ENCODE measurements around the gene ATF1.
"Not testable (repeated sequence)": the region's sequence is repeated elsewhere in the genome, so short reads cannot be mapped to it uniquely, and the experiment has no call there.

ATF1 gene

DNA sequence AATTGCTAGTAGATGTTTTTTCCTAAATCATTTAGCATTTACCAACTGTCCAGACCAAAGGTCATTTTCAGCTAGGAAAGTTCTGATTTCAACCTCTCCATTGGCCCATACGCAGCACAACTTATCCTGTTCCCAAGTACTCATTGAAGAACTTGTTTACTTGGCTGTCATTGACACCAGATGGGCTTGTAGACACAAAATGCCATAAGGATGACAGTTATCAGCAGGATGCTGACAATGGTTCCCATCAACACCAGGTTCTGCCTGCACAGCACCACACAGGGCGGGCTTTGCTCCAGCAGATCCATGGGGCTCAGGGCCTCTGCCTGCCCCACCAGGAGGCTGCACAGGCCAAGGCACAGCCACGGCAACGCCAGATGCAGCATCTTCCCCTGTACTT lies 42.3 kb downstream of the ATF1 start:
- no peak for DNase-seq

DNA sequence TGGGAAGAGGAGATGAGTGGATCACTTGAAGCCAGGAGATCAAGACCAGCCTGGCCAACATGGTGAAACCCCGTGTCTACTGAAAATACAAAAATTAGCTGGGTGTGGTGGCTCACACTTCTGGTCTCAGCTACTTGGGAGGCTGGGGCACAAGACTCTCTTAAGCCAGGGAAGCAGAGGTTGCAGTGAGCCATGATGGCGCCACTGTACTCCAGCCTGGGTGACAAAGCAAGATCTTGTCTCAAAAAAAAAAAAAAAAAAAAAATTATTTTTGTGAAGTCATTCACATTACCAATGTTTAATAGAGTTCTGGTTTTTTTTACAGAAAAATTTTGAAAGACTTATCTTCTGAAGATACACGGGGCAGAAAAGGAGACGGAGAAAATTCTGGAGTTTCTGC lies 45.2 kb downstream of the ATF1 start:
- DNase-seq, result not testable (repeated sequence)

DNA sequence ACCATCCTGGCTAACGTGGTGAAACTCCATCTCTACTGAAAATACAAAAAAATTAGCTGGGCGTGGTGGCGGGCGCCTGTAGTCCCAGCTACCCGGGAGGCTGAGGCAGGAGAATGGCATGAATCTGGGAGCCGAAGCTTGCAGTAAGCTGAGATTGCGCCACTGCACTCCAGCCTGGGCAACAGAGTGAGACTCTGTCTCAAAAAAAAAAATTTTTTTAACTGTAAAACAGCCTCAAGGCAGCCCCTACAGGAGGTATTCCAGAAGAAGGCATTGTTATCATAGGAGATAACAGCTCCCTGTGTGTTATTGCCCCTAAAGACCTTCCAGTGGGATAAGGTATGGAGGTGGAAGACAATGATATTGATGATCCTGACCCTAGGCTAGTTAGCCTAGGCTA lies 51.0 kb downstream of the ATF1 start:
- not testable (repeated sequence) for DNase-seq

GRCh38 chr12:50820177-50820576 lies 56.3 kb downstream of the ATF1 start:
- DNase-seq, result no peak

DNA sequence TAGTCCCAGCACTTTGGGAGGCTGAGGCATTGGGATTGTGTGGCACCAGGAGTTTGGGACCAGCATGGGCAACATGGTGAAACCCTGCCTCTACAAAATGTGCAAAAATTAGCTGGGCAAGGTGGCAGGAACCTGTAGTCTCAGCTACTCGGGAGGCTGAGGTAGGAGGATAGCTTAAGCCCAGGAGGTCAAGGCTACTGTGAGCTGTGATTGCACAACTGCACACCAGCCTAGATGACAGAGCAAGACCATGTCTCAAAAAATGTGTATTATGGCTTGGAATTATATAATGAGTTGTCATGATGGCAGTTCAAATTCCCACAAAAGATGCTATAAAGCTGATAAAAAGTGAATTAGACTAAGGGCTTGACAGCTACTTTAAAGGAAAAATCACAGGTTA lies 58.2 kb downstream of the ATF1 start:
- no peak for DNase-seq

DNA sequence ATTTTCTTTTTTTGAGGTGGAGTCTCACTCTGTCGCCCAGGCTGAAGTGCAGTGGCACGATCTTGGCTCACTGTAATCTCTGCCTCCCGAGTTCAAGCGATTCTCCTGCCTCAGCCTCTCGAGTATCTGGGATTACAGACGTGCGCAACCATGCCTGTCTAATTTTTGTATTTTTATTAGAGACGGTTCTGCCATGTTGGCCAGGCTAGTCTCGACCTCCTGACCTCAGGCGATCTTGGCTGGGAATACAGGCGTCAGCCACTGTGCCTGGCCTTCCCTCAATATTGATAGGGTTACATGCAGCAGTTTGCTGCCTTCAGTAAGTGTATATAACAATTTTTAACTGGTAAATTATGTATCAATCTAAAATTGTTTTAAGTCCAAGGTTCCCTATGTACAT lies 59.8 kb downstream of the ATF1 start:
- DNase-seq, result not testable (repeated sequence)

GRCh38 chr12:50824914-50825313 lies 61.0 kb downstream of the ATF1 start:
- no peak for DNase-seq

DNA sequence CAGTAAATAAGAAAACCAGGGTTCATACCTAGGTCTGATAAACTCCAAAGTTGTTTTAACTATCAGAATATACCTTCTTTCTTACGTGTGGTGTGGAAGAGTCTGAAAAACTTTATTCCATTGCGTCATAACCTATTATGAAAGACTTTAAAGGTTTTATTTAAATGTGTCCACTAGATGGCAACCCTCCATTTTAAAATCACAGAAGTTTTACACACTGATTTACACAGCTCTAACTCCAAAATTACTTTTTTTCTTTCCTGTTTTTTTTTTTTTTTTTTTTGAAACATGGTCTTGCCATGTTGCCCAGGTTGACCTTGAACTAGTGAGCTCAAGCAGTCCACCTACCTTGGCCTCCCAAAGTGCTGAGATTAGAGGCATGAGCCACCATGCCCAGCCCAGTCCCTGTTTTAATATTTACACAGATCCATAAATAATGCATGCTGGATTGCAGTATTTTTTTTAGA lies 61.5 kb downstream of the ATF1 start:
- no peak for DNase-seq

DNA sequence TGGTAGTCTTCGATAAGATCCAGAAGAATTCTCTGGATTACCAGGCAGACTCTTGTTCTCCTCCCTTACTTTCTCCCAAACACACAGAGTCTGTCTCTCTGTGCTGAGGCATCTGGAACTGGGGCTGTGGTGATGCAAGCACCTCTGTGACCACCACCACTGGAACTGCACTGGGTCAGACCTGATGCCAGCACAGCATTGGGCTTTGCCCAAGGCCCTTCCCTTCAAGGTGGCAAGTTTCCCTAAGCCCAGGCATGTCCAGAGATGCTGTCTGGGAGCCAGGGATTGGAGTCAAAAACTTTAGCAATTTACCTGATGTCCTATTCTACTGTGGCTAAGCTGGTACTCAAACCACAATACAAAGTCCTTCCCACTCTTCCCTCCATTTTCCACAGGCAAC lies 64.2 kb downstream of the ATF1 start:
- DNase-seq, result no peak

DNA sequence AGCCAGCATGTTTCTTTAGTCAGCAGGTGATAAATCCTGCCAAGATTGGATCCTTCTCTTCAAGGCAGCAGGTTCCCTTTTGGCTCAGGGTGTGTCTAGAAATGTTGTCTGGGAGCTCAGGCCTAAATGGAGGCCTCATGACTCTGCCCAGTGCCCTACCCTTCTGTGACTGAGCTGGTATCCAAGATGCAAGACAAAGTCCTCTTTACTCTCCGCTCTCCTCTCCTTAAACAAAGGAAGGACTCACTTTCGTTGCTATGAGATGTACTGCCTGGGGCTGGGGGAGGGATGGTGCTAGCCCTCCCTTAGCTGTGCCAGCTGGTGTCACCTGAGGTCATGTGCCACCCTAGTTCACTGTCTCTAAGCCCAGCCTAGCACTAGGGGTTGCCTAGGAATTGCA lies 65.0 kb downstream of the ATF1 start:
- no peak for DNase-seq

GRCh38 chr12:50833801-50834200 lies 69.9 kb downstream of the ATF1 start:
- not testable (repeated sequence) for DNase-seq

DNA sequence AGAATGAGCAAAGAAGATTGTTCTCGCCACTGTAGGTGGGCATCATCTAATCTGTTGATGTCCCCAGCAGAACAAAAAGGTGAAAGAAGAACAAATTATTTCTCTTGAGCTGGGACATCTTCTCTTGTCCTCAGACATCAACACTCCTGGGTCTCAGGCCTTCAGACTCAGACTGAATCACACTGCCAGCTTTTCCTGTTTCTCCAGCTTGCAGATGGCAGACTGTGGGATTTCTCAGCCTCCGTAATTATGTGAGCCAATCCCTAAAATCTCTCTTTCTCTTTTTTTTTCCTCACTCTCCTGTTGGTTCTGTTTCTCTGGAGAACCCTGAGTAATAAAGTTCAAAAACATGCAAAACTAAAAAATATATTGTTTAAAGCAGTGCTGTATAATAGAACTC lies 75.1 kb downstream of the ATF1 start:
- DNase-seq, result no peak

DNA sequence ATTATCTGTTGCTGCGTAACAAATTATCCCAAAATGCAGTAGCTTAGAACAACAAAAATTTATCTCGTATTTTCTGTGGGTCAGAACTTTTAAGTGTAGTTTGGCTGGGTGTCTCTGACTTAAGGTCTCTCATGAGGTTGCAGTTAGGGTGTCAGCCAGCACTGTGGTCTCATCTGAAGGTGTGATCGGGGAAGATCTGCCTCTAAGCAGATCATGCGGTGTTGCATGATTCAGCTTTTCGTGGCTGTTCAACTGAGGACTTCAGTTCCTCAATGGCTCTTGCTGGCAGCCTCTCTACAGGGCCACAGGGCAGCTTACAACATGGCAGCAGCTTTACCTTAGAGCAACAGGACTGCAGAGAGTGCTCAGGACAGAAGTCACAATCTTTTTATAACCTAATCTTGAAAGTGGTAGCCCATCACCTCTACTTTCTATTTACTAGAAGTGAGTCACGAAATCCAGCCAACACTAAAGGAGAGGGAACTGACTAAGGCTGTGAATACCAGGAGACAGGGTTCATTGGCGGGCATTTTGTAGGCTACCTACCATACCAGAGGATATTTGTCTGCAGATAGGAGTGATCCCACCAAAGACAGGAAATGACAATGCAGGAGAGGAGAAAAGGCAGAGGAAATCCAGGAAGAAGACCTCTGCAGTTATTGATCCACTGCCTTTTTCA lies 77.0 kb downstream of the ATF1 start:
- no peak for DNase-seq

GRCh38 chr12:50841716-50842531 lies 78.0 kb downstream of the ATF1 start:
- DNase-seq, result no peak

DNA sequence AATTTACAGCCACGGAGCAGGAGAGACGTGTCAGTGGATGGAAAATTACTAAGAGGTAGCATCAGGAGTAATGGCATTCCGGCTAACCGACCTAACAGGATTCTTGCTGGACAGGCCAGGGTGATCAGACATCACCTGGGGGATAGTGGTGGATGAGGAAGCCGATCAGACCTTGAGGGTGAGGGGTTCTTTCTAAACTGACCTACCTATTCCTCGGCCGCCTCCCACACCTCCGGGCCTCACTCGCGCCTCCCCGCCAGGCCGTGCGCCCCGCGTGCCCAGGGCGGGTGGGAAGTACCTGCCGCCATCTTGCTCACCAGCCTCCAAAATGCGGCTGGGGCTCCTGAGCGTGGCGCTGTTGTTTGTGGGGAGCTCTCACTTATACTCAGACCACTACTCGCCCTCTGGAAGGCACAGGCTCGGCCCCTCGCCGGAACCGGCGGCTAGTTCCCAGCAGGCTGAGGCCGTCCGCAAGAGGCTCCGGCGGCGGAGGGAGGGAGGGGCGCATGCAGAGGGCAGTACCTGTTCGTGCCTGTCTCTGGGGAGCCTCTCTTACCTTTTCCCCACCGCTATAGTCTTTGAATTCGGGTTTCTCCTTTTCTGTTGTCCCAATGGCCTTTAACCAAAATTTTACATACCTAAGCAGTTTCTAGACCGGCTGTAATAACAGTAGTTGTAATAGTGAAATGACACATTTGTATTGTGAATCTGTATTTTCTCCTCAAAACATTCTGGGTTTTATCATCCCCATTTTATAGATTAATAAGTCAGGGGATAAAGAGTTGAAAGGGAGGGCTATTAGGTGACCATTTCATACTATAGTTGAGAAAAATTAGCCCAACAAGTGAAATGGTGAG lies 79.0 kb downstream of the ATF1 start, which contains the start of gene TMPRSS12:
TMPRSS12 (plus strand) TSS at position 290 of the 857 bp plus-strand sequence; CDS start at position 329, 39 bp downstream.
- no peak for DNase-seq

DNA sequence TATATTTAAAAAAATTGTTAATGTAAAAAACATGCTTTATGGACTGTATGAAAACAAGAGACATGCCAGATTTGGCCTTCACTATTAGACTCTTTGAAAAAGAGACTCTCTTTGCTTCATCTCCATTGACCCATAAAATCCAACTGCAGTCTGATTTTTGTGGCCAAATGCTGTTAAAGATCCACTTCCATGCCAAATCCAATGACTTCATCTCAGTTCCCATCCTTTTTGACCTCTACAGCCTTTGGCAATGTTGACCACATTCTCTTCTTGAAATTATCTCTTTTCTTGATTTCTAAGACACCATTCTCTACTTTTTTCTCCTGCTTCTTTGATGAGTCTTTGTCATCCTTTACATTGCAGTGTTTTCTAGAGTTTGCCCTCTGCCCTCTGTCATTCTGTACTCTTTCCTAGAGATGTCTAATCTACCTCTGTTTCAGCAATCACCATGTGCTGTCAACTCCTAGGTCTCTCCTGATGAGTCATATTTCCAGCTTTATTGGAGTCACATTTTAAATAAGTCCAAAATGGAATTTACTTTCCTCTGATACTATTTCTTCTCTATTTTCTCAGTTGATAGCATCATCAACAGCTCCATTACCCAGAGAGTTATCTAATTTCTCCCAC lies 81.2 kb downstream of the ATF1 start:
- no peak for DNase-seq

- DNase-seq, result no peak
These were observed 85.1 kb downstream of the ATF1 start for GRCh38 chr12:50848963-50849362.

DNA sequence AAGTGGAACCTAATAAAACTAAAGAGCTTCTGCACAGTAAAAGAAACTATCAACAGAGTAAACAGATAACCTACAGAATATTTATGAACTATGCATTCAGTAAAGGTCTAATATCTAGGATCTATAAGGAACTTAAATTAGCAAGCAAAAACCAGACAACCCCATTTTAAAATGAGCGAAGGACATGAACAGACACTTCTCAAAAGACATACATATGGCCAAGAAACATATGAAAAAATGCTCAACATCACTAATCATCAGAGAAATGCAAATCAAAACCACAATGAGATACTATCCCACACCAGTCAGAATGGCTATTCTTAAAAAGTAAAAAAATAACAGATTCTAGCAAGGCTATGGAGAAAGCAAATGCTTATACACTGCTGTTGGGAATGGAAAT lies 91.3 kb downstream of the ATF1 start:
- DNase-seq, result not testable (repeated sequence)

DNA sequence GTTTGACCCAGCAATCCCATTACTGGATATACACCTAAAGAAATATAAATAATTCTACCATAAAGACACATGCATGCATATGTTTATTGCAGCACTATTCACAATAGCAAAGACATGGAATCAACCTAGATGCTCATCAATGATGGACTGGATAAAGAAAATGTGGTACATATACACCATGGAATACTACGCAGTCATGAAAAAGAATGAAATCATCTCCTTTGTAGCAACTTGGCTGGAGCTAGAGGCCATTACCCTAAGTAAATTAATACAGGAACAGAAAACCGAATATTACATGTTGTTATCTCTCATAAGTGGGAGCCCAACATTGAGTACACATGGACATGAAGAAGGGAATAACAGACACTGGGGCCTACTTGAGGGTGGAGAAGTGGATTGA lies 91.8 kb downstream of the ATF1 start:
- not testable (repeated sequence) for DNase-seq

GRCh38 chr12:50859621-50860310 lies 95.9 kb downstream of the ATF1 start:
- no peak for DNase-seq

DNA sequence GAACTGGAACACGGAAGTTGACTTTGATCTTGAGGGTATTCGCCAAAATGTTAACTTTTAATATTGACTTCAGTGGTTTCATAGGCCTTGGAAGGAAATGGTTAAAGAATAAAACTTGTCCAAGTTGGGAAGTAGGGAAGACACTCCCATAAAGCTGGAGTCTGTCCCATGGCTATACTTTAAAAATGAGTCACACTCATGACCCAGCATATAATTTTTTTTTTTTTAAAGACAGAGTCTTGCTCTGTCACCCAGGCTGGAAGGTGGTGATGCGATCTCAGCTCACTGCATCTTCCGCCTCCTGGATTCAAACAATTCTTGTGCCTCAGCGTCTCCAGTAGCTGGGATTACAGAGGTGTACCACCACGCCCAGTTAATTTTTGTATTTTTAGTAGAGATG lies 98.4 kb downstream of the ATF1 start:
- no peak for DNase-seq

DNA sequence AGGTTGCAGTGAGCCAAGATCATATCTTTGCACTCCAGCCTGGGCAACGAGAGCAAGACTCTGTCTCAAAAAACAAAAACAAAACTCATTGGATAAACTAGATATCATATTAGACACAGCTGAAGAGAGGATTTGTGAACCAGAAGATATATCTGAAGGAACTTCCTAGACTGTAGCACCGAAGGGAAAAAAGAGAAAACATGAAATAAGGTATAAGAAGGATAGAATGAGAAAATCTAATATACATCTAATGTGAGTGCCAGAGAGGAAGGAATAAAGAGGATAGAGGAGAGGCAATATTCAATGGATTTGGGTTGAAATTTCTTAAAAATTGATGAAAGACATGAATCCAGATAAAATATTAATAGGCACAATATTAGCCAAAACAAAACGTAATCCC lies 101.4 kb downstream of the ATF1 start:
- no peak for DNase-seq

All from activated naive CD4-positive, alpha-beta T cell treated with anti-CD3 and anti-CD28 coated beads, Interleukin-2, amount 50 U/mL, for 16 hours (primary cell).